Muscle layer of duodenum (tissue), 2 donors: ENCODE data around the gene CYBA.

Experiments used
- H3K27ac ChIP-seq: one replicate; pipeline ENCODE4 v1.7.0; 2013; ENCODE audit warnings: mild to moderate bottlenecking, low read length
- H3K27me3 ChIP-seq: one replicate; pipeline ENCODE4 v1.7.0; 2013; ENCODE audit warnings: low read depth, mild to moderate bottlenecking, control low read depth, low read length
- H3K36me3 ChIP-seq, 2 donors: one replicate each; pipeline ENCODE4 v1.7.0; 2013; ENCODE audit warnings: low read length in 2 of 2, control low read depth in 1 of 2, mild to moderate bottlenecking in 1 of 2; ENCODE audit not compliant: insufficient read depth in 2 of 2, control insufficient read depth in 1 of 2
- H3K4me1 ChIP-seq, 2 donors: one replicate each; pipeline ENCODE4 v1.7.0; 2013; ENCODE audit warnings: low read length in 2 of 2, mild to moderate bottlenecking in 2 of 2, control low read depth in 1 of 2, moderate library complexity in 1 of 2; ENCODE audit not compliant: insufficient read depth in 2 of 2, control insufficient read depth in 1 of 2
- H3K4me3 ChIP-seq, 2 donors: one replicate each; pipeline ENCODE4 v1.7.0; 2013; ENCODE audit warnings: low read length in 2 of 2, low read depth in 1 of 2, mild to moderate bottlenecking in 1 of 2
- H3K9me3 ChIP-seq, 2 donors: one replicate each; pipeline ENCODE4 v1.7.0; 2013; ENCODE audit warnings: low read length in 2 of 2, control low read depth in 1 of 2, mild to moderate bottlenecking in 1 of 2; ENCODE audit not compliant: control insufficient read depth in 1 of 2
- donor health status: healthy.

The CYBA gene

GRCh38 chr16:88685156-88686061 is 34.6 kb upstream of the CYBA start:
- Histone ChIP-seq H3K4me1 (peaks cover 0 to 27% of the 10 kb centered on the region in 2 donors), H3K36me3 (no peaks in the 10 kb centered on the region), H3K4me3 (peak overlapping the region; percentile 44 to 66), H3K9me3 (no peaks in the 10 kb centered on the region), H3K27ac (no peak overlapping the region), H3K27me3 (peaks cover 40% of the 10 kb centered on the region)

- no peaks in the 10 kb centered on the region for H3K9me3 ChIP-seq
- H3K4me3 ChIP-seq: no peak overlapping the region
- no peaks in the 10 kb centered on the region for H3K36me3 ChIP-seq
- no peak overlapping the region for H3K27ac ChIP-seq
- peaks cover 39% of the 10 kb centered on the region for H3K27me3 ChIP-seq
- peaks cover 0 to 27% of the 10 kb centered on the region in 2 donors for H3K4me1 ChIP-seq
These were observed 33.8 kb upstream of the CYBA start for GRCh38 chr16:88684569-88685155.

GRCh38 chr16:88681709-88682451 is 31.0 kb upstream of the CYBA start:
- peaks cover 28% of the 10 kb centered on the region for H3K27me3 ChIP-seq

GRCh38 chr16:88681084-88681680 is 30.3 kb upstream of the CYBA start:
- Histone ChIP-seq H3K36me3 (no peaks in the 10 kb centered on the region), H3K4me3 (no peak overlapping the region), H3K9me3 (no peaks in the 10 kb centered on the region), H3K27me3 (peaks cover 28% of the 10 kb centered on the region), H3K4me1 (peaks cover 0 to 17% of the 10 kb centered on the region in 2 donors), H3K27ac (no peak overlapping the region)

More at GRCh38 chr16:88681709-88682451, 31.0 kb upstream of the CYBA start:
- Histone ChIP-seq H3K4me1 (peaks cover 0 to 24% of the 10 kb centered on the region in 2 donors), H3K9me3 (no peaks in the 10 kb centered on the region), H3K27ac (peak overlapping the region; percentile 31), H3K36me3 (no peaks in the 10 kb centered on the region), H3K4me3 (no peak overlapping the region)

- H3K36me3 ChIP-seq: no peaks in the 10 kb centered on the region
- H3K27me3 ChIP-seq: peaks cover 28% of the 10 kb centered on the region
- no peak overlapping the region for H3K4me3 ChIP-seq
- H3K27ac ChIP-seq: no peak overlapping the region
- H3K9me3 ChIP-seq: no peaks in the 10 kb centered on the region
- H3K4me1 ChIP-seq: peaks cover 0 to 12% of the 10 kb centered on the region in 2 donors
These were observed 29.8 kb upstream of the CYBA start for GRCh38 chr16:88680554-88681083.

GRCh38 chr16:88678224-88678979 is 27.5 kb upstream of the CYBA start:
- no peak overlapping the region for H3K4me3 ChIP-seq

GRCh38 chr16:88677721-88678120 is 26.9 kb upstream of the CYBA start:
- H3K27me3 ChIP-seq: peaks cover 13% of the 10 kb centered on the region
- H3K9me3 ChIP-seq: no peaks in the 10 kb centered on the region
- H3K36me3 ChIP-seq: no peaks in the 10 kb centered on the region
- peaks cover 0 to 7% of the 10 kb centered on the region in 2 donors for H3K4me1 ChIP-seq
- no peak overlapping the region for H3K27ac ChIP-seq
- no peak overlapping the region for H3K4me3 ChIP-seq

More at GRCh38 chr16:88678224-88678979, 27.5 kb upstream of the CYBA start:
- Histone ChIP-seq H3K4me1 (peaks cover 0 to 7% of the 10 kb centered on the region in 2 donors), H3K9me3 (no peaks in the 10 kb centered on the region), H3K27ac (no peak overlapping the region), H3K36me3 (no peaks in the 10 kb centered on the region), H3K27me3 (peaks cover 13% of the 10 kb centered on the region)

GRCh38 chr16:88676502-88677242 is 25.8 kb upstream of the CYBA start:
- peaks cover 5% of the 10 kb centered on the region for H3K27me3 ChIP-seq
- H3K9me3 ChIP-seq: no peaks in the 10 kb centered on the region
- no peaks in the 10 kb centered on the region for H3K4me1 ChIP-seq
- no peak overlapping the region for H3K27ac ChIP-seq
- no peak overlapping the region for H3K4me3 ChIP-seq
- H3K36me3 ChIP-seq: no peaks in the 10 kb centered on the region

- Histone ChIP-seq H3K4me3 (no peak overlapping the region), H3K4me1 (no peaks in the 10 kb centered on the region), H3K27ac (no peak overlapping the region), H3K9me3 (no peaks in the 10 kb centered on the region), H3K27me3 (no peaks in the 10 kb centered on the region), H3K36me3 (no peaks in the 10 kb centered on the region)
These were observed 23.0 kb upstream of the CYBA start for GRCh38 chr16:88673716-88674379.
